Right renal cortex interstitium (tissue), 3 donors: ENCODE results near the gene CELA1. TPM values are rescaled to one million over a fixed set of nuclear protein-coding genes. Genes with fewer than 3 reads are reported as not detected.
A peak's percentile ranks its signal among the peaks of the same experiment; 100 is the strongest.

ENCODE experiments used
- DNase-seq, 3 donors: peaks; one replicate each; pipeline ENCODE4 v3.0.0-alpha.2; 2013; ENCODE audit warnings: low read depth in 3 of 3, low spot score in 2 of 3
- polyA plus RNA-seq, 3 donors: library from polyadenylated mRNA; unstranded; fragments of 120-200 nt; gene quantifications; one replicate each; pipeline ENCODE4 v1.2.1, GENCODE V29; 2013; ENCODE audit not compliant: insufficient read length in 3 of 3

The CELA1 gene
- polyA plus RNA-seq, 3 donors = not detected

- no peak for DNase-seq
Observed at GRCh38 chr12:51377099-51377984, 30.9 kb upstream of the CELA1 start.

GRCh38 chr12:51374856-51375255 lies 28.4 kb upstream of the CELA1 start:
- no peak for DNase-seq

DNA sequence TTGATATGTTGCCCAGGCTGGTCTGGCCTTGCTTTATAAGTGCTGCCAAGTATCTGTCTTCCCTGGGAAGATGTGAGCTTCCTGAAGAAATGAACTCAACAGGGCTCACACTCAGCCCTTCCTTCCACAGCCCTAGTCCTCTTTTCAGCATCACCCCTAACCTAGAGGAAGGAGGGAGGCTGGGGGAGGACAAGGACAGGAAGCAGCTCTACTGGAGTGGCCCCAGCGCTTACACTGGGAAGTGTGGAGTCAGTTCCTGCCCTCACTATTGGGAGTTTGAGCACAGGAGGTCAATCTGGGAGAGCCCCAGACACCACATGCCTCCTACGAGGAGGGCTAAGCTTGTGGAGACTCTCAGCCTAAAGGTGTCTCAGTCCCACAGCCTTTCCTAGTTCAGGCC lies 27.9 kb upstream of the CELA1 start:
- no peak for DNase-seq

- no peak for DNase-seq
Observed at GRCh38 chr12:51373187-51373586, 26.7 kb upstream of the CELA1 start.

DNA sequence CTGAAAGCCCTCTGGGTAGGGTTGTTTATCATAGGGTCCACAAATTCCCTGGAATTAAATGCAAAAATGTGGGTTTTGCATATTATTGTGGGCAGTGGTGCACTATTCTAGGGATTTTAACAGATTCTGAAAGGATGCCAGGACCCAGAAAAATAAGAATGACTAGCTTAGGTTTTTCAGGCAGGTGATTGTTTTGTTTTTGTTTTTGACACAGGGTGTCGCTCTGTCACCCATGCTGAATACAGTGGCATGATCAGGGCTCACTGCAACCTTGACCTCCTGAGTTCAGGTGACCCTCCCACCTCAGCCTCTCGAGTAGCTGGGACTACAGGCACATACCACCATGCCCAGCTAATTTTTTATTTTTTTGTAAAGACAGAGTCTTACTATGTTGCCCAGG lies 25.5 kb upstream of the CELA1 start:
- no peak for DNase-seq

GRCh38 chr12:51371295-51371953 lies 24.9 kb upstream of the CELA1 start:
- peak; percentile 73 to 82 (median 78) for DNase-seq

DNA sequence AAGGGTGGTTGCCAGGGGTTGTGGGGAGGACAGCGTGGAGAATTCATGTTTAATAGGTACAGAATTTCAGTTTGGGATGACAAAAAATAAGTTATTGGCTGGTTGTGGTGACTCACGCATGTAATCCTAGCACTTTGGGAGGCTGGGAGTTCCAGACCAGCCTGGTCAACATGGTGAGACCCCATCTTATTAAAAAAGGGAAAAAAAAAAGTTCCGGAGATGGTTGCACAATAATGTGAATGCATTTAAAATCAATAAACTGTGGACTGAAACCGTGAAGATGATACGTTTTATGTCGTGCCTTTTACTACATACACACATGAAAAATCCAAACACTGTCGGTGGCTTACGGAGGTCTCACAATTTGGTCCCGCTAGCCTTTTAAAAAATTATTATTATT lies 24.2 kb upstream of the CELA1 start:
- DNase-seq = no peak

GRCh38 chr12:51369581-51369980 lies 23.1 kb upstream of the CELA1 start:
- DNase-seq = no peak

DNA sequence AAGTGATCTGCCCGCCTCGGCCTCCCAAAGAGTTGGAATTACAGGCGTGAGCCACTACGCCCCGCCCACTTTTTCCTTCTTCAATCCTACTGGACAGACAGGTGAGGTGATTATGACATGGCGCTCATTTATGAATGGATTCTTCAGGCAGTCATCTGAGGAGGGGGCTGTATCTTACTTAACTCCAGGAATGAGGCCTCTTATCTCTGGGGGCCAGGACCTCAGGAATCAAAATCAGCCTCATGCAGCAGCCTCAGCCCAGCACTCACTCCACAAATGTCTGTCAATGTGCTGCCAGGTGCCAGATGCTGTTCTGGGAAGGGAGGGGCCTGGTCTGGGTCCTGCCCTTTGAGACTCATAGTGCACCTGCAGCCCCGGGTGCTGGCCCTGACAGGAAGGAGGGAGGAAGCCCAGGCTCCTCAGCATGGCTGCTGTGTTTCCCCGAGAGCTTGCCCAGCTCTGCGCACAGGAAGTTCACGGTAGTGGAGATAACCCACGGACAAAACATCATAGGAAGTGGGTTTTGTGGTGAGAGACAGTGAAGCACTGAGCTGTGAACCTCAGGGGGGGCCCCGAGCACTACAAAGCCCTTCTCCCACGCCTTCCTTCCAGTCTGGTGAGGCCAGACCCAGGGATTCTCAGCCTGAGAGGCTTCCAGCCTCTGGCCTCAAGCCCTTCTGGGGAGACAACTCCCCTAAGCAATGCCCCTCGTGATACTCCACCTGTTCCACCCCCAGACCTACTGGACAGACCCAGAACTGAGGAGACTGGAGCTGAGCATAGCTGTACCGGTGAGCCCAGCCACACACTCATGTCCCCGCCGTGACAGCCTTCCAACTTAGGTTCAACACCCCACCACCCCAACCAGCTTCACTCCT lies 22.4 kb upstream of the CELA1 start:
- DNase-seq = no peak

GRCh38 chr12:51365276-51365675 lies 18.8 kb upstream of the CELA1 start:
- no peak for DNase-seq

DNA sequence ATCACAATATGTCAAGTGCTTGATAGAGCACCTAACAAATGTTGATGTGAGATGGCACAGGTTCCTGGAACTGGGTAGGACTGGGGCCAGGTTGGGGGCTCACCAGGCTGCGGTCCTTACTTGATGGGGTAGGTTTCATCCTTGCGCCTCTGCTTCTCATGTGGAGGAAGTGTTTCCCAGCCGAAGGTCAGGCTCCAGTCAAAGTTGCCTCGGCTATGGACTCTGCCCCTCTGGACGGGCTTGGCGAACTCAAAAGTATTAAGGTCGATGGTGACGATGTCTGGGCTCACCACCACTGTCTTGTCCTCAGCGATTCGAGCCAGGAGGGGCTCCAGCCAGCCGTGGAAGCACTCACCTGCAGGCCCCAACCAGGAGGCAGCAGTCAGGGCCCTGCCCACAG lies 17.5 kb upstream of the CELA1 start:
- no peak for DNase-seq

DNA sequence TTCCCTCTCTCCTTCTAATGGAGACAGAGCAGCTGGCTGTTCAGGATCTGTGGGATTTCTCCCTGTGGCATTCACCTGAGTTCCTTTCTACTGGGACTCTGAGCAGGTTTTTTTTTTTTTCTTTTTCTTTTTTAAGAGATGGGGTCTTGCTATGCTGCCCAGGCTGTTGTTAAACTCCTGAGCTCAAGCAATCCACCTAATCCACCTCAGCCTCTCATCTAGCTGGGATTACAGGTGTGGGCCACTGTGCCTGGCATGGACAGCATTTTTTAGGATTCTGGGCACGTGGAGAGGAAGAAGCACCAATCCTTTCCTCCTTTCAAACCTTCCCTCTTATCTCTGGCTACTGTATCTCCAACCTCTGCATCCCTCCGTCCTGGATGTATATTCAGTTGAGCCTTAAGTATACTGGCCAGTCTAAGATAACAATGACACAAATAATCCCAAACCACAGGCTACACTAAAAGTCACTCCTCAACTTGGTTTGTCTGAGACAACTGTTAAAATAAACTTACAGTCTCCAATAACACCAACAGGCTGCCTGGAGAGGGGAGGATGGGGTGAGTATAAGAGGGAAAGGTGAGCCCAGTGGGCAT lies 16.4 kb upstream of the CELA1 start:
- no peak for DNase-seq

- no peak for DNase-seq
Observed at GRCh38 chr12:51362307-51362706, 15.8 kb upstream of the CELA1 start.

- DNase-seq = no peak
Observed at GRCh38 chr12:51361161-51362016, 14.9 kb upstream of the CELA1 start.

DNA sequence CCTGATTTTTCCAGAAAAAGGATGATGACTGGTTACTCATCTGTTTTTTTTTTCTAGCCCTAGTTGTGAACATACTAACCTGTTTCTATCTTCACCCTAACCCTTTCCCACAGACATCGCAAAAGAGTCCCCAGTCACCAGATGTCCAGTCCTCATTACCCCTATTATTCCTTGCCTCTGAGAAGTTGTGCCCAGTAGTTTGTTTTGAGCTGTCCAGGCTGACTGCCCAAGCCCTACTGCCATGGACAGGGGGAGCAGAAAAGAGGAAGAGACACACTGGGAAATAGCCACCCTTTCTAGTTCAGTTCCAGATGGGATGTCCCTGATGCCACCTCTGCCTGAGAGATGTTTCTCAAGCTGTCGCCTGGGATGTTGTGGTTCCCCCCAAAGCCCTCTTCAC lies 13.8 kb upstream of the CELA1 start:
- DNase-seq = no peak

- DNase-seq = no peak
Observed at GRCh38 chr12:51359851-51360250, 13.4 kb upstream of the CELA1 start.

DNA sequence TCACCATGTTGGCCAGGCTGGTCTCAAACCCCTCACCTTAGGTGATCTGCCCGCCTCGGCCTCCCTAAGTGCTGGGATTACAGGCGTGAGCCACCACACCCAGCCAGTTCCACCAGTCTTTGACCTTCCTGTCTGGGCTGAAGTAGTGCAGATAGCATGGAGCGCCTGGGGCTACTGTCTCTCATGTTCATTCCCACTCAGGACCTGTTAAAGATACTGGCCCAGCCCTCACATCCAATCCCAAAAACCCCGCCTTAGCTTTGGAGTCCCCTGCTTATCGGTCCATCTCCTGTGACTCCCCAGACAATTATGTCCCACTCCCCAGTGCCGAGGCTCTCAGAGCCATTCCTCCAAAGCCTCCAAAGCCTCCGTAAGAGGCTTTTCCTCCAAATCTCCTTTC lies 12.0 kb upstream of the CELA1 start:
- no peak for DNase-seq

DNA sequence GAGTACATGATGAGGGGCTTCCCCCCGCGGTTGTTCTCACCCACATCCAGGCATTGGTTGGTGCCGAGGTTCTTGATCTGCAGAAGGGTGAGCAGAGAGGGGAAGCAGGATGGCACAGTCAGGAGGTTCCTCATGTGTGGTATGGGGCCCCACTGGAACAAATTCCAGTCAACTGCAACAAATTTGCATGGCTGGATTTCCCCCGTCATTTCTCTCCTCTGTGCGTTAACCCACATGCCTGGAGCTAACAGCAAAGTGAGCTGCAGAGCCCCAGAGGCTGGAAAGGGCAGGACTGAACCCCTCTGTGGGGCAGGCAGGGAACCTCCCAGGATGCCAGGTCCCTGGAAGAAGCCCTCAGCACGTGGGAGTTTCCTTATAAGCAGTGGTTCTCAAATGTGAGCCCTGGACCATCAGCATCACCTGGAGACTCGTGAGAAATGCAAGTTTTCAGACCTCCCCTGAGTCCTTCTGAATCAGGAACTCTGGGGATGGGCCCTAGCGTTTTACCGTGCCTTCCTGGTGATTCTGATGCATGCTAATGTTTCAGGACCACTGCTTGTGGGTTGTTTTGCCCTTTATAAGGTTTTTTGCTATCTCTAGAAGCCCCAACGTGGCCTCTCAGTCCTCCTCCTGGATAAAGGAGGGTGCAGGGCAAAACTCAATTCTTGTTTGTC lies 11.0 kb upstream of the CELA1 start:
- DNase-seq = no peak

- DNase-seq = peak in 1 of 3 donors; percentile 7
Observed at GRCh38 chr12:51351913-51352532, 5.5 kb upstream of the CELA1 start.
